OCI-LY3 (cell line): ENCODE results near the gene PLXNC1.

ENCODE experiments used
- EZH2phosphoT487 ChIP-seq: fragments of 200-600 bp; shearing (Covaris generic); IDR thresholded peaks from 2 replicates; pipeline ENCODE4 v1.6.1; 2018; ENCODE audit warnings: antibody characterized with exemption, mixed run types, low read depth
- TF ChIP-seq, protein P1 (sequence below): fragments of 200-600, 300-600 bp; sonication (generic); IDR thresholded peaks from 2 replicates; pipeline ENCODE4 v1.5.1; 2014; ENCODE audit warnings: antibody characterized with exemption, low read length, low read depth

DNA sequence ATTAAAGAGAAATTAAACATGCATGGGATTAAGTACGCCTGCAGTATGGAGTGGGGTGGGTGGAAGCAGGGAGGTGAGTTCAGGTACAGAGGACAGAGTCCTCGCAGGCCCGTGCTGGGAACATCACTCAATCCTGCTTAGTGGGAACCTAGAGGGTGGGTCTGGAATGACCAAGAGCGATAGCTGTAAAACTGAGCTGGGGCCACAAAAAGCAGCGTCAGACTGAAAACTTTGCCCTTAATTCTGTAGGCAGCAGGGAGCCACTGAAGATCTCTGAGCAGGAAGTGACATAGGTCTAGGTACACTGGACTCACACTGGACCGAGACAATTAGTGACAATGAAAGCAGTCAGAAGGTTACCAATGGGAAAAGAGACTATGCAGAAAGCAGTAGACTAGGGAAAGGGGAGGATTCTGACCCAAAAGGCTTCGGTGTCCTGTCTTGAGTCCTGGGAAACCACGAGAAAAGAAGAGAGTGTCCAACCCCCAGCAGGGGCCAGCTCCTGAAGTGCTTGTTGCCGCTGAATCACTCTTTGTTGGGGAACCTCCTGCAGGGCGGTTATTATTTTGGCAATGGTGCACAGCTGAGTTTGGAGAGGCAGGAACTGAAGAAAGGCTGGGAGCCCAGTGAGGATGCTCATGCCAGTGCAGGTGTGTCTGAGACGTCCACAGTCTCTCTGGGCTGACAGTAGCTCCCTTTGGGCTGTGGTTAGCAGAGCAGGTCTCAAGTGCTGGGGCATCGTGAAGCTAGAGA, 97.4 kb downstream of the PLXNC1 start:
- TF ChIP-seq, protein P1, sequence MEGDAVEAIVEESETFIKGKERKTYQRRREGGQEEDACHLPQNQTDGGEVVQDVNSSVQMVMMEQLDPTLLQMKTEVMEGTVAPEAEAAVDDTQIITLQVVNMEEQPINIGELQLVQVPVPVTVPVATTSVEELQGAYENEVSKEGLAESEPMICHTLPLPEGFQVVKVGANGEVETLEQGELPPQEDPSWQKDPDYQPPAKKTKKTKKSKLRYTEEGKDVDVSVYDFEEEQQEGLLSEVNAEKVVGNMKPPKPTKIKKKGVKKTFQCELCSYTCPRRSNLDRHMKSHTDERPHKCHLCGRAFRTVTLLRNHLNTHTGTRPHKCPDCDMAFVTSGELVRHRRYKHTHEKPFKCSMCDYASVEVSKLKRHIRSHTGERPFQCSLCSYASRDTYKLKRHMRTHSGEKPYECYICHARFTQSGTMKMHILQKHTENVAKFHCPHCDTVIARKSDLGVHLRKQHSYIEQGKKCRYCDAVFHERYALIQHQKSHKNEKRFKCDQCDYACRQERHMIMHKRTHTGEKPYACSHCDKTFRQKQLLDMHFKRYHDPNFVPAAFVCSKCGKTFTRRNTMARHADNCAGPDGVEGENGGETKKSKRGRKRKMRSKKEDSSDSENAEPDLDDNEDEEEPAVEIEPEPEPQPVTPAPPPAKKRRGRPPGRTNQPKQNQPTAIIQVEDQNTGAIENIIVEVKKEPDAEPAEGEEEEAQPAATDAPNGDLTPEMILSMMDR = no peak
- TF ChIP-seq EZH2phosphoT487 = no peak
